ENCODE data around the gene PCP4. TPM values are rescaled to one million over a fixed set of nuclear protein-coding genes. Genes with fewer than 3 reads are reported as not detected.

The PCP4 gene
- total and polyA plus RNA-seq, 2 donors (not counting 3 experiments of a cell fraction or from before 2014, with no cell fraction given): not detected

GRCh38 chr21:39956586-39956985 lies 89.3 kb downstream of the PCP4 start:
- DNase-seq (ENCODE audit: low read depth, low spot score): no peak
- ChIA-PET POLR2A (no interaction called here), CTCF (no interaction called here)
- peaks cover 8% of the 10 kb centered on the region for H3K9me3 ChIP-seq (replicated peaks; ENCODE audit: control insufficient read depth, insufficient read depth, low read length)
- H3K9me1 ChIP-seq (replicated peaks; ENCODE audit: control insufficient read depth, extremely low read depth, insufficient read depth, low read length): no peaks in the 10 kb centered on the region
- no TSS peak for BruUV-seq (replicated peaks)
- no peaks in the 10 kb centered on the region for H3K36me3 ChIP-seq (ENCODE audit: control insufficient read depth in 2 of 2, extremely low read depth in 1 of 2, insufficient read depth in 2 of 2, low read length in 2 of 2)
- FAIRE-seq: no peak
- no peak overlapping the region for H3K4me2 ChIP-seq (ENCODE audit: insufficient read depth, low read length)
- H2AFZ ChIP-seq (ENCODE audit: low read depth, low read length): no peak overlapping the region
- H3K4me1 ChIP-seq (ENCODE audit: control insufficient read depth, extremely low read depth, insufficient read depth, low read length): no peaks in the 10 kb centered on the region
- no peaks in the 10 kb centered on the region for H4K20me1 ChIP-seq (replicated peaks; ENCODE audit: control insufficient read depth, extremely low read depth, insufficient read depth, low read length)
- H3K27me3 ChIP-seq (ENCODE audit: control insufficient read depth in 2 of 2, insufficient read depth in 2 of 2, low read length in 2 of 2): no peaks in the 10 kb centered on the region
- H3K9ac ChIP-seq (replicated peaks; ENCODE audit: extremely low read depth, insufficient read depth, low read length): no peak overlapping the region
- intact Hi-C loops (cut with micrococcal nuclease) (no loop called here), dilution Hi-C loops (cut with MboI; ENCODE audit: extremely low pct_ligation_motif_present, low sequenced_read_pairs) (no loop called here)
- H3K79me2 ChIP-seq (ENCODE audit: control insufficient read depth, insufficient read depth, low read length): no peaks in the 10 kb centered on the region
- H3K4me3 ChIP-seq (replicated peaks in 1 of 3; ENCODE audit: insufficient read depth in 1 of 3, low read depth in 1 of 3, low read length in 3 of 3): no peak overlapping the region
- TF ChIP-seq POLR2AphosphoS5 (IDR thresholded peaks at IDR 0.05; ENCODE audit: insufficient read depth, low read depth, low read length): no peak
- TF ChIP-seq POLR2A (IDR thresholded peaks at IDR 0.05; ENCODE audit: low read depth, low read length): no peak
- no peak for TF ChIP-seq CTCF (IDR thresholded peaks at IDR 0.05; ENCODE audit: extremely low read depth in 1 of 2, insufficient read depth in 1 of 2, low read depth in 1 of 2, low read length in 2 of 2)
- no peak for TF ChIP-seq FOS (IDR thresholded peaks at IDR 0.05; ENCODE audit: borderline replicate concordance, insufficient read depth, low read length)
- TF ChIP-seq GATA2 (IDR thresholded peaks at IDR 0.05; ENCODE audit: insufficient read depth, insufficient read length, low read depth, low read length): no peak
- TF ChIP-seq MYC (IDR thresholded peaks at IDR 0.05; ENCODE audit: low read depth, low read length): no peak
- no peak for TF ChIP-seq JUN (IDR thresholded peaks at IDR 0.05; ENCODE audit: borderline replicate concordance, insufficient read depth, insufficient read length, low read depth)
- no peak for TF ChIP-seq MAX (IDR thresholded peaks at IDR 0.05; ENCODE audit: insufficient read depth, insufficient read length)
- TF ChIP-seq EZH2 (IDR thresholded peaks at IDR 0.05; ENCODE audit: borderline replicate concordance, low read depth, low read length, severe bottlenecking): no peak
- H3K27ac ChIP-seq (ENCODE audit: insufficient read depth, low read depth, low read length): no peak overlapping the region

All from endothelial cell of umbilical vein (primary cell).